ACC112 (cell line): ENCODE results near the gene HERC3.

ENCODE experiments used
- H2AFZ ChIP-seq: fragments of 200-600 bp; sonication (generic); one replicate; pipeline ENCODE4 v1.6.0; 2017; ENCODE audit warnings: antibody characterized with exemption, low read length; ENCODE audit not compliant: unreplicated experiment
- H3K27ac ChIP-seq: fragments of 200-600 bp; sonication (generic); 2 replicates; pipeline ENCODE4 v1.5.1; 2014; ENCODE audit warnings: low read depth, mild to moderate bottlenecking, antibody characterized with exemption, low read length, moderate library complexity
- H3K27me3 ChIP-seq: fragments of 200-600 bp; sonication (generic); 2 replicates; pipeline ENCODE4 v1.6.1; 2014; ENCODE audit warnings: mild to moderate bottlenecking, antibody characterized with exemption, low read length, moderate library complexity, mixed read lengths; ENCODE audit not compliant: insufficient read depth
- H3K36me3 ChIP-seq: fragments of 200-600 bp; sonication (generic); 2 replicates; pipeline ENCODE4 v1.6.1; 2016; ENCODE audit warnings: mild to moderate bottlenecking, antibody characterized with exemption, low read length, moderate library complexity, mixed read lengths; ENCODE audit not compliant: insufficient read depth
- H3K4me1 ChIP-seq: fragments of 200-600 bp; sonication (generic); one replicate; pipeline ENCODE4 v1.6.1; 2016; ENCODE audit warnings: low read length, mixed read lengths; ENCODE audit not compliant: insufficient read depth, unreplicated experiment, control insufficient read depth
- H3K4me3 ChIP-seq: fragments of 200-600 bp; sonication (generic); 2 replicates; pipeline ENCODE4 v1.5.1; 2014; ENCODE audit warnings: mild to moderate bottlenecking, low read depth, low read length
- H3K79me2 ChIP-seq: fragments of 200-600 bp; sonication (generic); one replicate; pipeline ENCODE4 v1.6.0; 2016; ENCODE audit warnings: low read length; ENCODE audit not compliant: control insufficient read depth, unreplicated experiment, insufficient read depth

HERC3 gene

GRCh38 chr4:88585917-88586316 lies 6.4 kb upstream of the HERC3 start:
- Histone ChIP-seq H3K4me1 (peaks cover under 1% of the 10 kb centered on the region), H3K27me3 (no peaks in the 10 kb centered on the region), H2AFZ (no peak overlapping the region), H3K27ac (no peak overlapping the region), H3K36me3 (no peaks in the 10 kb centered on the region), H3K4me3 (no peak overlapping the region), H3K79me2 (peaks cover 2% of the 10 kb centered on the region)

GRCh38 chr4:88587306-88587705 lies 5.0 kb upstream of the HERC3 start:
- Histone ChIP-seq H3K27ac (no peak overlapping the region), H3K27me3 (no peaks in the 10 kb centered on the region)

GRCh38 chr4:88592600-88593448 lies 544 bp downstream of the HERC3 start:
- Histone ChIP-seq H3K4me3 (peak overlapping the region; percentile 82), H3K79me2 (peaks cover 19% of the 10 kb centered on the region), H2AFZ (peak overlapping the region; percentile 68), H3K36me3 (no peaks in the 10 kb centered on the region), H3K4me1 (peaks cover 12% of the 10 kb centered on the region), H3K27ac (no peak overlapping the region), H3K27me3 (no peaks in the 10 kb centered on the region)

More at GRCh38 chr4:88587306-88587705, 5.0 kb upstream of the HERC3 start:
- Histone ChIP-seq H3K79me2 (peaks cover 7% of the 10 kb centered on the region), H3K4me3 (no peak overlapping the region), H3K4me1 (peaks cover 6% of the 10 kb centered on the region), H3K36me3 (no peaks in the 10 kb centered on the region), H2AFZ (no peak overlapping the region)

GRCh38 chr4:88597970-88598660 lies 5.8 kb downstream of the HERC3 start:
- H3K36me3 ChIP-seq, result no peaks in the 10 kb centered on the region; the same call in 1 of the 2 replicates
- H3K4me1 ChIP-seq, result peaks cover 31% of the 10 kb centered on the region
- no peak overlapping the region for H3K4me3 ChIP-seq
- H3K79me2 ChIP-seq, result peaks cover 16% of the 10 kb centered on the region
- no peak overlapping the region for H2AFZ ChIP-seq
- H3K27me3 ChIP-seq, result no peaks in the 10 kb centered on the region
- no peak overlapping the region for H3K27ac ChIP-seq

GRCh38 chr4:88599298-88599697 lies 7.0 kb downstream of the HERC3 start:
- Histone ChIP-seq H3K27ac (peak overlapping the region; percentile 80), H3K79me2 (peaks cover 8% of the 10 kb centered on the region), H3K27me3 (no peaks in the 10 kb centered on the region), H3K4me1 (peaks cover 24% of the 10 kb centered on the region), H2AFZ (peak overlapping the region; percentile 58), H3K4me3 (peak overlapping the region; percentile 67), H3K36me3 (no peaks in the 10 kb centered on the region; the same call in 1 of the 2 replicates)

- Histone ChIP-seq H2AFZ (peak overlapping the region; percentile 58), H3K79me2 (peaks cover 4% of the 10 kb centered on the region), H3K4me1 (peaks cover 24% of the 10 kb centered on the region), H3K36me3 (no peaks in the 10 kb centered on the region; the same call in 1 of the 2 replicates), H3K27me3 (no peaks in the 10 kb centered on the region), H3K27ac (peak overlapping the region; percentile 80), H3K4me3 (peak overlapping the region; percentile 67)
Measured at GRCh38 chr4:88599714-88600113, 7.4 kb downstream of the HERC3 start.

GRCh38 chr4:88600176-88600838 lies 8.0 kb downstream of the HERC3 start:
- Histone ChIP-seq H3K79me2 (peaks cover 4% of the 10 kb centered on the region), H3K4me3 (peak overlapping the region; percentile 67), H3K4me1 (peaks cover 24% of the 10 kb centered on the region), H3K27ac (peak overlapping the region; percentile 80), H3K36me3 (no peaks in the 10 kb centered on the region; the same call in 1 of the 2 replicates), H3K27me3 (no peaks in the 10 kb centered on the region), H2AFZ (peak overlapping the region; percentile 58)

GRCh38 chr4:88604978-88605678 lies 12.8 kb downstream of the HERC3 start:
- H2AFZ ChIP-seq, result no peak overlapping the region
- H3K4me3 ChIP-seq, result no peak overlapping the region
- H3K27me3 ChIP-seq, result no peaks in the 10 kb centered on the region
- H3K79me2 ChIP-seq, result no peaks in the 10 kb centered on the region
- H3K36me3 ChIP-seq, result peaks cover 25% of the 10 kb centered on the region
- H3K27ac ChIP-seq, result no peak overlapping the region
- H3K4me1 ChIP-seq, result peaks cover 14% of the 10 kb centered on the region

- H2AFZ ChIP-seq, result no peak overlapping the region
- H3K27me3 ChIP-seq, result no peaks in the 10 kb centered on the region
- H3K36me3 ChIP-seq, result peaks cover 25% of the 10 kb centered on the region
- H3K4me1 ChIP-seq, result peaks cover 13% of the 10 kb centered on the region
- H3K4me3 ChIP-seq, result no peak overlapping the region
- H3K27ac ChIP-seq, result no peak overlapping the region
- no peaks in the 10 kb centered on the region for H3K79me2 ChIP-seq
Measured at GRCh38 chr4:88605736-88606135, 13.5 kb downstream of the HERC3 start.

- H3K27ac ChIP-seq, result no peak overlapping the region
- peaks cover 25% of the 10 kb centered on the region for H3K36me3 ChIP-seq
Measured at GRCh38 chr4:88606832-88607231, 14.6 kb downstream of the HERC3 start.

More at GRCh38 chr4:88606832-88607231, 14.6 kb downstream of the HERC3 start:
- Histone ChIP-seq H3K79me2 (no peaks in the 10 kb centered on the region), H2AFZ (no peak overlapping the region), H3K4me3 (no peak overlapping the region), H3K27me3 (no peaks in the 10 kb centered on the region), H3K4me1 (peaks cover 21% of the 10 kb centered on the region)
